Fibroblast of peridontal ligament (primary cell): Measurements from ENCODE around the gene ITPR1.
A peak's percentile ranks its signal among the peaks of the same experiment; 100 is the strongest.

Experiments used
- DNase-seq: peaks from one replicate; pipeline ENCODE4 v3.0.0-alpha.2; 2010; ENCODE audit errors: extremely low read depth

Gene ITPR1

GRCh38 chr3:4720316-4721075, 227.3 kb downstream of the ITPR1 start:
- peak; percentile 84 for DNase-seq

- DNase-seq: peak; percentile 88
Measured at GRCh38 chr3:4721511-4721911, 228.4 kb downstream of the ITPR1 start.

DNA sequence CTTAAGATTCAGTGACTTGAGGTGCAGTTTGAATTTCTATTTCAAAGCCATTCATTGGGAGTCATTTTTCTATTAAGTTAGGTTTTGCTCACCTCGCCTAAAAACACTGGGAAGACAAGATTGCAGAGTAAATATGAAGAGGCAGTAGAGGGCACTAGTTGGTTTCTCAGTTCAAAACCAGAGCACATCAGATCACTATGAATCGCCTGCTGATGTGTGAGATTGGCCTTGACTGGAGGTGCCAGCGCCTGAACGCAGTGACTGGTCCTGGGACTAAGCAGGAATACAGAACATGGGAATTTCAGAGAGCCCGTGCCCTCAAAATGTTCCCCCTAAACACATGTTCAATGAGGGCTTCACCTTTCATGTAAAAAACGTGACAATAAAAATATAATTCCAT, 229.0 kb downstream of the ITPR1 start:
- DNase-seq: peak; percentile 72

DNA sequence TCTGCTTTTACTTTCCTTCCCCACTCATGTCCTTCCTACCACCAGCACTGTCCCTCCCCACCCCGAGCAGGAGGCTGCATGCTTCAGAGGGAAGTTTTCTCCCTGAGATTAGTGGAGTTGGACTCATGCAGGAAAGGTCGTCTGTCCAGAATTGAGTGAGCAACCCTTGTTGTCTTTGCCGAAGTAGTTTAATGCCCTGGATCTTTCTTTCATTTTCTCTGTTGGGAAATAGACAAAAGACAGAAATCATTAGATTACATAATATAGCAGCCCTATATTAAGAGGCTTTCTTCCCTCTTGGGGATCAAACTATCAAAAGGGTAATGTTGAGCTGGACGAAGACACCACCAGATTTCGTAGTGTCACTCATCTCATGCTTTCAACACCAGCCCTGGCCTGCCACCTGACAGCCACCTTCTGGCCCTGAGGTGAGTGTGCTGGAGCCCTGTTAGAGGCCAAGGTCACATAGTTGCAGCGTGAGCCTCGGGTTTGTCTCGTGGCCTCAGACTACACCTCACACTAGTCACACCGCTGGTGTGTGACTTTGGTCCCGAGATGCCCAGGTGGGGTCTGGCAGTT, 231.0 kb downstream of the ITPR1 start:
- no peak for DNase-seq

DNA sequence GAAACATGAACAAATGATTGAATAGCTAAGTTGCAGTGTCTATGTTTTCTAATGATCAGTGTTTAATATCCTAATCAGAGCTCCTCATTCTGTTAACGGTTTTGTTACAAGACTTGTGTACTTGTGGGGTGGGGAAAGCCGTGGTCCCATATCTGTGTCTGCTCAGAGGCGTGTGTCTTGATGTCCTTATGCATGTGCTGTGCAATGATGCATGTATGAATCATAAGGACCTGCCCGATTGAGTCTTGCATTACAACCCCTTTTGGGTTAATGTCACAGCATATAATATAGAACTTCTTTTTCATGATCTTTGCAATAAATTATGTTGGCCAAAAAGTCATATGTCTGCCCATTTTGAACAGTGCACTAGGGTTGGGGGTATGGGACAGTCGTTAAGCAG, 233.4 kb downstream of the ITPR1 start:
- no peak for DNase-seq

- DNase-seq: no peak
Measured at GRCh38 chr3:4729061-4729973, 236.2 kb downstream of the ITPR1 start.

DNA sequence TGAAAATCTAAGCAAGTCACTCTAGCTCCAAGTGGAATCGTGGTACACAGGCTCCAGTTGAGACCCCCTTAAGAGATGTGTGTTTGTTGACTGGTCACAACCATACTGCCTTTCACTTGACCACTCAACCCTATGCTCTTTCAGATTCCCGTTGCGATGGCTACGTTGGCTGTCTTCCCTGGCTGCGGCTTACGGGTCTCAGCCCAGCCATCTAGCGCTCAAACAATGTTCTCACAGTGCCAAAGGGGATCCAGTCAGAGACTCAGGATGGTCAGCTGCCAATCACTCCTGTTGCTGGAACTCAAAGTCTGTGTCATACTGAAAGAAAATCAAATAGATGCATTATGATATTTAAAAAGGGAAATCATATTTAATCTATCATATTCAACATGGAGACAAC, 237.6 kb downstream of the ITPR1 start:
- no peak for DNase-seq

DNA sequence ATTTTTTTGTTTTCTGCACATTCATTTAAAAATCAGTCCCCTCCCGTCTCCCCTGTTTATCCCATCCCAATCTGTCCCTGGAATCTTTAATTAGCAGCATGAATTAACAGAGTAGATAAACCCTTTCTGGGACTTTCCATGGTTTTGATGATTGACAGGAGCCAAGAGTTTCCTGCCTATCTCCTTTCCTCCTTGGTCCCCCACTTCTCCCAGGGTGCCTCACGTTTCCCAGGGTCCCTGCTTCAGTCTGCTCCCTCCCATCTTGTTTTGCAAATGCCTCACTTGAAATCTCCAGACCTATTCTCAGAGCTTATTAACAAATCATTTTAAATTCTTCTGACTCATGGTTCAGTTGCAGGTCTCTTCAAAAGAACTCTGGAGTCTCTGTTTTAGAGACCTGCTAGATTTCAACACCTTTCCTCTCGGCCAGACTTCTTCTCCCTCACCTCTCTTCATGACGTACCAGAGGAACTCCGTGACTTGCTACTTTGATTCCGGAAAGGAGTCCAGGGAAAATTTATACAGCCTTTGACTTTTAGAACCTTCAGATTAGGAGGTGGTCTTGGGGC, 238.5 kb downstream of the ITPR1 start:
- no peak for DNase-seq

- no peak for DNase-seq
Measured at GRCh38 chr3:4732925-4733324, 239.8 kb downstream of the ITPR1 start.

DNA sequence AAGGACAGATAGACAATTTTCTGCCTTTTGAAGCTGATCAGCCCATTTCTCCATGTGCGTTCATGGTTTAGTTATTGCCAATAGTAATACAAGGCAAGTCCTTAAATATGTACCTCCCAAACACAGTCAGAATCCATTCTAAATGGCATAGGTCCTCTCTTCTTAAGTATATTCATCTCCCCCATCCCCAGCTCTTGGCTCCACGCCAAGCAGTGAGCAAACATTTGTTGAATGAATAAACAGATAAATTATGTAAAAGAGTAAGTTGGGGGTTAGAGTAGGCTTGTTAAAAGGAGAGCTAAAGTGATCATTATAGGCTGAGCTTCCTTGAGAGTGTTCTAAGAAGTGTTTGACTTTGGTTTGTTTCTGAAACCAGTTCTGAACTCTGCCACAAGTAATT, 241.3 kb downstream of the ITPR1 start:
- DNase-seq: no peak

DNA sequence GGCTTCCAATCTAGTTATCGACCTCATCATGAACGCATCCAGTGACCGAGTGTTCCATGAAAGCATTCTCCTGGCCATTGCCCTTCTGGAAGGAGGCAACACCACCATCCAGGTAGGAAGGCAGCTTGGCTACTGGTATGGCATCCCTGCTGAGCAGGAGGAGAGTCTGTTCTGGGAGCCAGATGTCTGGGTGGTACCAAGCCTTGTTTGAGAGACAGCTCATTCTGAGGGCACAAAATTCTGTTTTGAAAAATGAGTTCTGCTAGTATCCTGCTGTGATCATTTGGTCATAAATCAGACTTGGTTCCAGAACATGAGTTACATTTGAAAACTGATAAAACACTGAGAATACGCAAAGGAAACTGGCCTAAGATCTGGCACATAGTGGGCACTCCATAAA, 242.1 kb downstream of the ITPR1 start:
- DNase-seq: no peak

DNA sequence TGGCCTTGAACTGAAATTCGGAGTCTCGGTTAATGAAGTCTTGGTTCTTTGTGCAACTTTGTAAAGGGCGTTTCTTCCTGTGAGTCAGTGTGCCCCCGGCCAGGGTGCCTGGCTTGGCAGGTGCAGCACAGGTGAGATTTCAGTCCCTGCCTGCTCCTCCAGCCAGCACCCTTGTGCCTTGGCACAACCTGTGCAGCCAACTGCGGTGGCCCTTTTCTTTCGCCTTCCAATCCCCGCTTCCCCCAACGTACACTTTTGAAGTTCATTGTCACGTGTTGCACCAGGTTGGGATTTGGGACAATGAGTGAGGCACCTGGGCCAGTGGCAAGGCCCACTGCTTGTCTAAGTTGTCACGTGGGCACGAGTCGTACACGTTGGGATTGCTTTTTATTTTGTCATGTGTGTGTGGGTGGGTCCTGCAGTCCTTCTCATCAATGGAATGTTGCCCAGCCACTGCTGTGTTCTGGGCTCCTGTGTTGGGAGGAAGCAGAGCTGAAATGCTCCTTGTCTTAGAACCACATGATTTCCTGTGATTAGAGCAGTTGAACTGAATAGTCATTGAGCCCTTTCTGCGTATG, 243.2 kb downstream of the ITPR1 start:
- DNase-seq: no peak

DNA sequence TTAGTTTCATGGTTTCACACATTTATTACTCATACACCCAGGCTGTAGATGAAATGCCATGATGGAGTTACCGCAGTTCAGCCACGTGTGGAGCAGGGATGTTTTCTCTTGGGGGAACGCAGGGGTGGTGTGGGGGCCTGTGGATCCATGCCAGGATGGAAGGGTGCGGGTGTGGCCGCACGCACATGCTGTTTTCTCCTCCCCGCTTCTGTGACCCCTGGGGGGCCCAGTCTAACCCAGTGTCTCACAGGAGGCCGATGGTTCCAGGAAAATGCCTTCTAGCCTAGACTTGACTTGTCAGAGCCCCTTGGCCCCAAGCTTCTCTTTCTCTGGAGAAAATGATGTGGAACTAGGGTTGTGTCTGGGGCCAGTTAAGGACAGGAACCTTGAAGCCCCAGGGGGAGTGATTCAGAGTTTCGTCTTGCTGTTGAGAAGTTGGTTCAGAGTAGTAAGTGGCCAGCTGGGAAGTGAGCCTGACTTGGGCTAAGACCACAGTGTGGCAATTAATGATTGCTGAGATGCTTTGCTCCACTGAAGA, 245.7 kb downstream of the ITPR1 start:
- peak; percentile 25 for DNase-seq

- no peak for DNase-seq
Measured at GRCh38 chr3:4739289-4740236, 246.4 kb downstream of the ITPR1 start.

GRCh38 chr3:4740397-4741105, 247.4 kb downstream of the ITPR1 start:
- DNase-seq: no peak

GRCh38 chr3:4741106-4741403, 247.9 kb downstream of the ITPR1 start:
- DNase-seq: no peak

DNA sequence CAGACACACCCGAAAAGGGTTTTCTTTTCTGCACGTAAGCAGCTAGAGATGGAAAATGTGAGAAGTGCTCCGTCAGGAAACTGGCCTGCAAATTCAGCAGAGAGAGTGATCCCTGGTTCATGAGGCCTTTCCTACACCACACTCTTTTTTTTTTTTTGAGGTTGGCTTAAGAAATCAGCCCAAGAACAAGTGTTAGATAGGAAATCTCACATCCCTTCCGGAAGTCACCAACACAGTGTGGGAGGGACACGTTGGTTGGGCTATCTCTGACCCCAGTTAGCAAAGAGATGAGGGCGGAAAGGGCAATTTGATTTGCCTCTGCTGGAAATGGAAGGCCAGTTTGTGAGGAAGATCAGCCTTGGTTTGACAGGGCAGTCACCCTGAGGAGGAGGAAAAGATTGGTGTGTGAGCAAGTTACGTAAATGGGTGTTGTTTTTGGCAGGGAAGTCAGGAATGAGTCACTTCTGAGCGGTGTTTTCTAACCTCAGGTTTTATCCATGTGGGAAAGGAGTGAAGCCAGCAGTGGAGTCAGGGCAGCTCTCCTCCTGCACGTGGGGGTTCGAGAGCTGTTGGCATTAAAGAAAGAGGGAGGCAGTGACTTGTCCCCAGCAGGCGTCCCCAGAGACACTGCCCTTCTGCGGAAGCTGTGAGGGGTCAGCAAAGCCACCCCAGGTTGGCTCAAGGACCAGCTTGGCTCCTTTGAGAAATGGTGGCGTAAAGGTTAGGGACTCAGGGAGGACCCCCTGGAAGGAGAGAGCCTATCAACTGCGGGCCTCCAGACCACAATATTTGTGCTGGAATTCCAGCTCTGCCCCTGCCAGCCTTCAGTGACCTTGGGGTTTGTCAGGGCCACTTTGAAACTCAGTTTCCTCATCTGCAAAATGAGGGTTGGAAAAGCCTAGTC, 248.5 kb downstream of the ITPR1 start:
- peak; percentile 94 for DNase-seq

DNA sequence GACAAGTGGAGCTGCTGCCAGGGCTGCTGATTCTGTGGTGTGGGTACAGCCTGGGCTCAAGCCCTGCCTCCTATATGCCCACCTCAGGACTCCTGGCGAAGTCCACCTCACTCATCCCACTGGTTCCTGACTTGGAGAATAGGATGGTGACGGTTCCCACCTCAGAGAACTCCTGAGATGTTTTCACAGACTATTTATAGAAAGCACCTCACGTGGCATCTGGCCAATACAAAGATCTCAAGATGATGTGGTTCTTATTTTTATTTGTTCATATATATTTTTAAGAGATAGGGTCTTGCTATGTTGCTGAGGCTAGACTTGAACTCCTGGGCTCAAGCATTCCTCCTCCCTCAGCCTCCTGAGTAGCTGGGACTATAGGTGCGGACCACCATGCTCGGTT, 249.2 kb downstream of the ITPR1 start:
- no peak for DNase-seq

- DNase-seq: no peak
Measured at GRCh38 chr3:4743371-4743770, 250.2 kb downstream of the ITPR1 start.
